Fibroblast of skin of left quadriceps (primary cell): ENCODE measurements around the gene KCNE4.

Experiments used
- DNase-seq, 2 experiments: peaks; one replicate each; pipeline ENCODE4 v3.0.0-alpha.2; 2013; ENCODE audit warnings: low read depth in 2 of 2

The KCNE4 gene

DNA sequence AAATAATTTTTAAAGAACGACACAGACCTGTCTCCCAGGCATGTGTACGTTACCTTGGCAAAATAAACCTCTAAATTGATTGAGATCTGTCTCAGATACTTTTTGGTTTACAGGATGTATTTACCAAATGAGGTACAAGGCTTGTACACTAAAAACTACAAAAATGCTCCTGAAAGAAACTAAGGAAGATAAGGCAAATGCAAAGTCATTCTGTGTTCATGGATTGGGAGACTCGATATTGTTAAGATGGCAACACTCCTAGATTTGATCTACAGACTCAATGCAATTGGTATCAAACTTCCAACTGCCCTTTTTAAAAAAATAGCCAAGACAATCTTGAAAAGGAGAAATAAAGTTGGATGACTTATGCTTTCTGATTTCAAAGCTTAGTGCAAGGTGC, 11.5 kb upstream of the KCNE4 start:
- no peak for DNase-seq

DNA sequence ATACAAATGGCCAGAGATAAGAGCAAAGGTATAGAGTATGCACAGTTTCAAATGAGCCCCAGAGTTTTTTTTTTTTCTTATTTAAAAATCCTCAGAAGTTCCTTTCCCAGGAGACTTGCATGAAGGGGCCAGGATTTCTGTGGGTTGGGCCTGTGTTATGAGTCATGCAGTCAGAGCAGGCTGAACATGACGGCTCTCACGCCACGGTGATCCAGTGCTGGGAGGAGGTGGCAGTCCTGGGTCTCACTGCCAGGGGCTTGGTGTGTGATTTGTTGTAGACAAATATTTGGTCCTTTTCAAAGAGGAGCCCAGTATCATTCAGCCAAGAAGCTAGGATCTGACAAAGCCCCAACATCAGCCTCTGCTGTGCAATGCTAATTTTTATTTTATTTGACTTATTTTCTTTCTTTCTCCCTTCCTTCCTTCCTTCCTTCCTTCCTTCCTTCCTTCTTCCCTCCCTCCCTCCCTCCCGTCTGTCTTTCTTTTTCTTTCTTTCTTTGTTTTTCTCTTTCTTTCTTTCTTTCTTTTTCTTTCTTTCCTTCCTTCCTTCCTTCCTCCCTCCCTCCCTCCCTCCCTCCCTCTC, 10.4 kb upstream of the KCNE4 start:
- peak; percentile 94 for DNase-seq

DNA sequence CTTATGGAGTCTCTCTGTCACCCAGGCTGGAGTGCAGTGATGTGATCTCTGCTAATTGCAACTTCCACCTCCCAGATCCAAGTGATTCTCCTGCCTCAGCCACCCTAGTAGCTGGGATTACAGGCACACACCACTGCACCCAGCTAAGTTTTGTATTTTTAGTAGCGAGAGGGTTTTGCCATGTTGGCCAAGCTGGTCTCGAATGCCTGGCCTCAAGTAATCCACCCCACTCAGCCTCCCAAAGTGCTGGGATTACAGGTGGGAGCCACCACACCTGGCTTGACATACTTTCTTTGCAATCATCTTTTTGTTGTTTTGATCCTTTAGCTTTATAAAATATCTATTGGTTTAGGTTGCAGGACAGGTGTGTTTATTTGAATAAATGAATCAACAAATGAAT, 9.7 kb upstream of the KCNE4 start:
- DNase-seq: no peak

DNA sequence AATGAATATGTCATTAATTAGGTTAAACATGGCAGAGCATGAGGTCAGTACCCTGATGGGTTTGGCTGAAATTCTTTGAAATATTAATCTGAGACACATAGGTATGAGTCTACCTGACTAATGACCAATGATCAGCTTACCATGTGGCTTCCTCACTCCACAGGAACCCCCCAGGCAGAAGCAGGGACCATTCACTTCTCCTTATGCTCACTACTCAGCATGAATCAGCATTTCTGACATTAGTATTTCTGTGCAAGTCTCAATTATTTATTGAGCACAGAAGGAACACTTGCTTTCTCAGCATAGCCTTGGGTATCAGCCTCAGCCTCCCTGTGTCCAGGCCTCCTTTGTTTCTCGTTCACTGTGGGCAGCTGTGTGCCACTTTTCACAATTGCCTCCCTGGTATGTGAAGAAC, 9.3 kb upstream of the KCNE4 start:
- no peak for DNase-seq

DNA sequence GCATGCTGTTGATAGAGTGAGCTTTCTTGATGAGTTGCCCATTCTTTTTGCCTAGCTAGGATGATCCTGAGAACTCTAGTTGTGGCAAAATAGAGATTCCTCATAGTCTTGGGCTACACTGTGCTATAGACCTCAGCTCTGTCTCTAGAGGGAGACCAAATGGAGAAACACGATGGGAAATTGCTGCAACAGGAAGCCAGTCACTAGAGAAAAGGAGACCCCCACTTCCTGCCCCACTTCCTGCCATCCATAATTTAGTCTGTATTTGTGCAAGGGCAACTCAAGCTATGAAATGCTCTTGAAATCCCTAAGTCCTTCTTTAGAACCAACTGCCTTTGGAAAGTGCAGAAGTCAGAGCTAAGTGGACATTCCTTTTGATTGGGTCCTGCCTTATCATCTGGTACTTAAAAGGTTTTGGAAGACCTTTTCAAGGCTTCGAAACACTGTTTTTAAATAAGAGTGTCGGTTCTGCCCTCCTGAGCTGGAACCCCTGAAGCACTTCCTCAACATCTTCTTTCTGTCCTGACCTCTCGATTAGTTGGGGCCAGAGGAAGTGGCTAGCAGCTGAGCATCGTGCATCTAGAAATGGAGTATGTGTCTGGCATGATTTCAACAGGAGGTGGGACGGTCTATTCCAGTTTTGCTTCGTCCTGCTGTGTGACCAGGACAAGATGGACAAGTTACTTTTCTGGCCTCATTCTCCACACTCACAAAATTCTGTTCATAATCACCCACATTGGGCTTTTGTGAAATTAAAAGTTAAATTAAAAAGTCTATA, 8.6 kb upstream of the KCNE4 start:
- no peak for DNase-seq

DNA sequence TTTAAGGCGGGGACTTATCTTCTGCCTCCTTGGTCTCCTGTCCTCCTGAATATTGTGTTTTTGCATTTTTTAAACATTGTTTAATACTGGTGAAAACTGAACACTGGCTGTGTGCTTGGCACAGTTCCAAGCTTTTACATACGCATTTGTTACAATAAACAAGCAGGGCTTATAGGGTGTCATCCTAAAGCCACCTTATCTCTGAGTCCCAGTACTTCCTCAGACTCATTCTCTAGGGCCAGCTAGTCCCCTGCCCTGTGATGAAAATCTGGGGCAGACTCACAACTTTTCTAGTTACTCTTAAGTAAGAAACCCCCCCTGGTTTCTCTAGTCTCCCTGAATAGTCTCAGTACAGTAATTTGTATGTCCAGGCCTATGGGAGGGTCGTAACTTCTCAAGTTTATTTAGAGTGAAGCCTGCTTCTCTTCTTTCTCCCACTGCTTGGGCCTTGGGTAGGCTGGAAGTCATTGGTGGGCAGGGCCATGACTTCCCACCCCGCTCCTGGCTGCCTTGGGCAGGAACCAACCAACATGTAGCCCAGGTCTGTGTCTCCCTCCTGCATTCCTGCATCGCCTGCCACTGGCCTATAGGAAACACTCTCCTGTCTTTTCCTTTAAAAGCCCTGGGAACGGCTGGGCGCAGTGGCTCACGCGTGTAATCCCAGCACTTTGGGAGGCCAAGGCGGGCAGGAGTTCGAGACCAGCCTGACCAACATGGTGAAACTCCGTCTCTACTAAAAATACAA, 7.7 kb upstream of the KCNE4 start:
- DNase-seq: no peak

DNA sequence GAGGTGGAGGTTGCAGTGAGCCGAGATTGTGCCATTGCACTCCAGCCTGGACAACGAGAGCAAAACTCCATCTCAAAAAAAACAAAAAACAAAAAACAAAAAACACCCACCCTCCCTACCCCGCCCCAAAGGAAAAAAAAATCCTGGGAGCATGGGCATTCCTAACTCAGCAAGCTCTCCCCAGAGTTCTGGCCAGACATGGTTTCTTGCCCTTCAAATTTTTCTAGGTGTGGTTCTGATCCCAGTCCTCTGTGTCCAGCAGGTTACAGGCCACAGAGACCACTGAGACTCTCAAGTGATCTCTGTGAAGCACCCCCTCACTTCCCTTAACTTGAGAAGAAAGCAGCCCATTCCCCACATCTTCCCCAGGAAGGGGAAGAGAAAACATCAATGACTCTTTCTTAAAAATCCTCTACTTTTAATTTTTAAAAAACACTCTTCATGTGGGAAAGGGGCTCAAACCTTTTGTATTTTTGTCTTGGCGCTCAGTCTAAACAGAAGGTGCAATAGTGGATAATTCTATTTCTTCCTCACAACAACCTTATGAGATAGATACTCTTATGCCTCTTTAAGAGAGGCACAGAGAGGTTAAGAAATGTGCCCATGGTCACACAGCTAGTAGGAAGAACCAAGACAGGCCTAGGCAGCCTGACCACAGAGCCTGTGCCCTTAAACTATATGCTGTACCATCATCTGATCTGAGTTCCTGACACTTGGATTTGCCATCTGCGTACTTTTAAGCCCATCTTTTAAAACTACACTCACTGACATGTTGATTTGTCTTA, 6.9 kb upstream of the KCNE4 start:
- no peak for DNase-seq

DNA sequence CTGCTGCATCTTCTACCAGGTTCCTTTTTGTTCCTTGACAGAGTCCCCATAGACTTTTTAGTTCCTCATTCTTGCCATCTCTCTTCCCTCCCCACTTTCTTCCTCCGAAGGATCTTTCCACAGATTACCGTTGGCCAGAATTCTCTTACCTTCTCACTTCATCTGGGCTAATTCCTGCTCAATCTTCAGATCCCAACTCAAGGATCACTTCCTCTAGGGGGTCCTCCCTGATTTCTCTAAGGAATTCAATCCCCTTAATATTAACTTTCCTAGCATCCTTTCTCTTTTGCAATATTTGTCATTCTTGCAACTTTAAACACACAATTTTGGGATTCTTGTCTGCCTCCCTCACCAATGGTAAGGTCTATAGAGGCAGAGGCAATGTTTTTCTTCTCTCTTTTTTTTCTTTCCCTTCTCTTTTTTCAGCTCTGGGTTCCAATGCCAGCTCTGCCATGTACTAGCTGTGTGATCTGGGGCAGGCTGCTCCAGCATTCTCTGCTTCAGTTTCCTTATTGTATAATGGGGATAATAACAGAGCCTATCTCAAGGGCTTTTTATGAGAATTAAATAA, 5.4 kb upstream of the KCNE4 start:
- DNase-seq: no peak

DNA sequence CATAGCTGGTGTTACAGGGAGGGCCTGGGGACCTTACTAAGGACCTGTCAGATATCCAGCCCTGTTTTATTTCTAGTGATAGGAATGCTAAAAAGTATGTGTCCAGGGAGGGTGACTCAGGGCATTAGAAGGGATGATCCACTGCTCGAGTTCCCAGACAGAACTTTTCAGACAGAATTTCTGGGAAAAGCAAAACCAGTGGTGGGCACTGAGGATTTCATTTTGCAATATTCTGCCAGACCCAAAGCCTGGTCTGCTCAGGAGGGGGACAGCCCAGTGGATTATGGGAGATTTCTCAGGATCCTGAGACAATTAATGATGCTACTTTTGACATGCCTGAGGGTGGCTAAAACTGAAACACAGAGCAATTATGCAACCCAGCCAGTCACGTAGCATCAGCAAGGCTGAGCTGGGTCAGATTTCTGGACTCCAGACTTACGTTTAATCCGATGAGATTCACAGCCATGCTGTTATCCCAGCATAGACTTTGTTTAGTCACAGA, 4.7 kb upstream of the KCNE4 start:
- DNase-seq: peak; percentile 73 to 74

DNA sequence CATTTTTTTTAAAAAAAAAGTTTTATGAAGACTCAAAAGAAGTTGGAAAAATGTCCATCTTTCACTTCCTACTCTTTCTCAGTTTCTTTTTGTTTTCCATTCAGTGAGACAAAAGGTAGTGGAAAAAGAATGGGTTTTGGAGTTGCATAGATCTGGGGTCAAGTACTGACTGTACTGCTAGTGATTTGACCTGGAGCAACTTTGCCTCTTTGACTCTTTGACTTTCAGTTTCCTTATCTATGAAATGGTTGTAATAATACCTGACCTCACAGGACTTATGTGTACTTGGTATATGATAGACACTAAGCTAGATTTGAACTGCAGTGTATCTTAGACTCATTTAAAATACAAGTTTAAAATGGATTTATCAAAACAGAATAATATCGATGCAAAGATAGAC, 3.5 kb upstream of the KCNE4 start:
- DNase-seq: no peak

DNA sequence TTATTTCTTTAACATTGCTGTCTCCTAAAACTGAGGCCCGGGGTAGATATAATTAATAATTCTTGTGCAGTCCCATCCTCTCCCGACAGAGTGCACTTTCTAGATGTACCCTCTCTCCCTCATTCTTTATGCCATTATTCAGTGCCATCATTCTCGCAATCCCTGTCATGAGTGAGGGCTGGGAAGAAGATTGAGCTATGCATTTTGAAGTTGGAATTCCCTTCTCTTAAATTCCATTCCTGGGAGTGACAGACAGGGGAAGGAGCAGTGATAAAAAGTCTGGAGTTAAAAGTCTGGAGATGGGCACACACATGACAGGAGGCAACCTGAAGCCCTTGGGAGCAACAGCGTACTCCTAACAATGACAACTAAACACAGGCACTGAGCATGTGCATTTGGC, 2.6 kb upstream of the KCNE4 start:
- no peak for DNase-seq

DNA sequence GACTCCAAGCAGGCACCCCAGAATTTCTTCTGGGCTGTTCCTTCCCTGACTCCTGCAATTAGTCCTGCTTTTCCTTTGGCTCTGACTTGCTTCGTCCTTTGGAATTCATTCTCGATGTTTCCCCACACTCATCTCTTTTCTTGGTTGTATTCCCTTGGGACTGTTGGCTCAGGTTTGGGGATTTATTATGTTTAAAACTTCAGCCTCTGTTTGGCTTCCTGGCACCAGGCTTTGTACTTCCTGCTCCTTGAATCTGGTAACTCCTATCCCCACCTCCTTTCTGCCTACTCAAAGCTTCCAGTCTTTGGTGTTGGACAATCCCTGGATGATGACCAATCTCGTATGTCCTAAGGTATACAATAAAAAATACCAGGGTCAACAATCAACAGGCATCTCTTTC, 1.8 kb upstream of the KCNE4 start:
- no peak for DNase-seq

DNA sequence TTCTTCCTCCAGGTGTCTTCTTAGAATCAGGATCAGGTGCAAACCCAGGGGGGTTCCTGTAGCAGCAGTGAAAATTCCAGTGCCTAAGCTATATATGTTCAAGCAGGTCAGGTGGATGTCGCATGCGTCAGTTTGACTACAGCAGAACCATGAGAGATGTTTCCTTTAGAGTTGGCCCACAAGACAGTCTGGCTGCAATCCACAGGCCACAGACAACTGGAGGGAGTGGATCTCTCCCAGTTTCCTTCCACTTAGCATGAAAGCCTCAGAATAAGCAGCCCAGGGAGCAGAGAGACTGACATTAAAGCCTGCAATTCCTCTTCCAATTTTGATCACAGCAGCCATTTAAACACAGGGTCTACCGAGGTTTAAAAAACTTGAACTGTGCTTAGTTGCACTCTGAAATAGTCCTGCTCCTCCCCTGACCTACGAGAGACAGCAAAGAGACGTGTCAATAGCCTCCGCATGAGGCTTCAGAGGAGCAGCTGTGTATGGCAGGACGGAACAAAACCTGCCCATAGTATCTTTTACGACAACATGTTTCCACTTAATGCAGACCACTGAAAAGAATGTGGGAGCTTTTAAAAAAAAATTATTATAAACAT, 988 bp upstream of the KCNE4 start:
- DNase-seq: no peak

DNA sequence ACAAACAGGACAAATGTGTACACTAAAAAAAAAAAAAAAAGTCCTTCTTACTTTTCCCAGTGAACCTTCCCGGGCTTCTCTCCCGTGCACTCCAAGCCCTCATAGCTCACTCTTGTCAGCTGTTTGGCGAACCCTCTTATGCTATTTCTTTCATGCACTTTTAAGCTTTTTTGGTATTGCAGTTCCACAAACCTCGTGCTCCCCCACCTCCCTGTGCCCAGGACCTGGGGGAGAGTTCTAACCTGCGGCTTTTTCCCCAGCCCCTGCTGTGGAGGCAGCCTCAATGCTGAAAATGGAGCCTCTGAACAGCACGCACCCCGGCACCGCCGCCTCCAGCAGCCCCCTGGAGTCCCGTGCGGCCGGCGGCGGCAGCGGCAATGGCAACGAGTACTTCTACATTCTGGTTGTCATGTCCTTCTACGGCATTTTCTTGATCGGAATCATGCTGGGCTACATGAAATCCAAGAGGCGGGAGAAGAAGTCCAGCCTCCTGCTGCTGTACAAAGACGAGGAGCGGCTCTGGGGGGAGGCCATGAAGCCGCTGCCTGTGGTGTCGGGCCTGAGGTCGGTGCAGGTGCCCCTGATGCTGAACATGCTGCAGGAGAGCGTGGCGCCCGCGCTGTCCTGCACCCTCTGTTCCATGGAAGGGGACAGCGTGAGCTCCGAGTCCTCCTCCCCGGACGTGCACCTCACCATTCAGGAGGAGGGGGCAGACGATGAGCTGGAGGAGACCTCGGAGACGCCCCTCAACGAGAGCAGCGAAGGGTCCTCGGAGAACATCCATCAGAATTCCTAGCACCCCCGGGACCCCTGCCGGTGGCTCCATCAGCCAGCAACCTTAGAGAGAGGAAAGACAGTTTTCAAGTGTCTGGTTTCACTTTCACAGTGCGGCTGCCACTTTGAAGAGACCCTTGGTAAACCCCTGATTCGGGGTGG, 826 bp downstream of the KCNE4 start:
- no peak for DNase-seq

DNA sequence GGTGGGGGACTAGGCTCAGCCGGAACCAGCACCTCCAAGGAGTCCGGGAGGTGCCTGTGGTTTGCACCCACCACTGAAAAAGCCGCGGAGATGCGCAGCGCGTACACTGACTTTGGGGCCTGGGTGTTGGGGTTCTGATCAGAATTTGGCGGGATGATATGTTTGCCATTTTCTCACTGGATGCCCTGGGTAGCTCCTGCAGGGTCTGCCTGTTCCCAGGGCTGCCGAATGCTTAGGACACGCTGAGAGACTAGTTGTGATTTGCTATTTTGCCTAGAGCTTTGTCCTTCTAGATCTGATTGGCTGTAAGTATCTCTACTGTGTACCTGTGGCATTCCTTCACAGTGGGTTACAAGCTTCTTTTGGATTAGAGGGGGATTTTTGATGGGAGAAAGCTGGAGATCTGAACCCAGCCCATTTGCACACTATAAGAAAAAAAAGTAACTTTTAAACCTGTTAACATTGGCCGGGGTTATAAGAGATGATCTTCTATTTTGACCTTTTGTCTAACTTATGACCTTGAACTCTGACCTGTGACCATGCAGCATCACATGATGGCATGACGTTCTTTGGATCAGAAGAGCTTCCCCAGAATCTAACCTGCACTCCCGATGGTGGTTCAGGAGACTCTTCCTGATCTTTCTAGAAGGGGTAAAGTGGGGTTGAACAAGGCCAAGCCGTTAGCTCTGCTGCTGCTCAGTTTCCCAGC, 1.6 kb downstream of the KCNE4 start:
- no peak for DNase-seq

DNA sequence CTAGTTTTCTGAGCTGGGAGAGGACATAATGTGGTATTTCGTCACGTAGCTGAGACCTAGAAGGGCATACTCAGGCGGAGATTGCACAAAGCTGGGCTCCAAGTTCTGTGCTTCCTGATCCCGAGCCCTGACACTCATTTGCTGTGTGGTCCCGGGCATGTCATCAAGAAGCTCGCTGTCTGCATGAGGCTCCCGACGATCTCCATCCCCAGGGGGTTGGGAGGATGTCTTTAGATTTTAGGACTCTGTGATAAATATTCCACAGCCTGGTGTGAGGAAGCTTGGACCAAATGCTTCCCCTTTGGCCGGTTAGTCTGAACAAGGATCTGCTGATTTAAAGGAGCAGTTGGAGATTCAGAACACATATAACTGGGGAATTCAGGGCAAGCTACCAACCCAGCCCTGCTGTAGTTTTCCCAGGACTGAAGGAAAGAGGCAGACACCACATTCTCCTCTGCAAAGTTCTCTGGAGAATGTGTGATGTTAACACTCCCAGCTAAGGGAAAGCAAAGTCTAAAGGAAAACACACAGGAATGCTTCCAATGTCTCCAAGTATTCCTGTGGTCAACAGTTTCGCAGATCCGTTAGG, 2.3 kb downstream of the KCNE4 start:
- peak; percentile 69 for DNase-seq

DNA sequence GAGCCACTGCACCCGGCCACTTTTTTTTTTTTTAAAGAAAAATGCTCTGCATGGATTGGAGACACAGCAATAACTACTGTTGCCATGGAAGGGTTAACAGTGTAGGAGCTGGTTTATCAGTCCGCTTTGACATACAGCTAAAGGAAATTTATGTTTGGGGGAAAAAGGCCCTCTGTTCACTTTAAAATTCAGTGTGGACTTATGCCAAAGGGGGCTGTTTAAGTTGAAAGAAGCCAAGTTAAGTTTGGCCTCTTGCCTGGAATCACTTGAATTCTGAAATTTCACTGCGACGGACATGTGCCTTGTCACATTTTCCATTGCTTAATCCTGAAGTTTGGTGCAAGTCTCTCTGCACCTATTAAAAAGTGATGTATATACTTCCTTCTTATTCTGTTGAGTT, 3.1 kb downstream of the KCNE4 start:
- DNase-seq: peak; percentile 56 to 59

DNA sequence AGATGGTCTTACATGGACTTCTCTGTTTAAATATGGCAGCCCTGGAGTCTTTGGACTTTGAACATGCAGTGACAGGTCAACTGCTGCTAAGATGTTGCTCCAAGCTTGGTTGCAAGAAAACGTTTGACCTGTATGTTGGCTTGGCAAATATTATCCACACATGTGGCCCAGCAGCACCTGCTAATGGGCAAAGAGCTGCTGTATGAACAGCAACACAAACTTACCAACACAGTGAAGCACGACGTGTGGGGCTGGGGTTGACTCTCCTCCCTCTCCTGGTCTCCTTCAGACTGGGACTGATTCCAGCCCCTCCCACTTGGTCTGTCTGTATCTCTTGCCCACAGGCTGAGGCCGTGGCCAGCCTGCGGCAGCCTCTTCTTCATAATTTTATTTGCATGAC, 3.8 kb downstream of the KCNE4 start:
- no peak for DNase-seq
